Peyer's patch (tissue), 4 donors: ENCODE measurements around the gene CCDC85C.

Source experiments
- POLR2A ChIP-seq, 2 donors: fragments of 450-650 bp; IDR thresholded peaks; one replicate each; pipeline ENCODE4 v1.5.1; 2017; ENCODE audit warnings: antibody characterized with exemption in 2 of 2, mild to moderate bottlenecking in 2 of 2, moderate library complexity in 2 of 2
- TF ChIP-seq, protein P1 (sequence below), 6 experiments: fragments of 450-650 bp in 4 of 6; fragments of 200-600 bp in 2 of 6; sonication (generic) in 1 of 6; IDR thresholded peaks; one replicate each; pipeline ENCODE4 v1.5.1; 2017 to 2019; ENCODE audit warnings: antibody characterized with exemption in 6 of 6, mild to moderate bottlenecking in 3 of 6, moderate library complexity in 1 of 6

GRCh38 chr14:99552021-99552553 lies 51.9 kb downstream of the CCDC85C start:
- TF ChIP-seq, protein P1, sequence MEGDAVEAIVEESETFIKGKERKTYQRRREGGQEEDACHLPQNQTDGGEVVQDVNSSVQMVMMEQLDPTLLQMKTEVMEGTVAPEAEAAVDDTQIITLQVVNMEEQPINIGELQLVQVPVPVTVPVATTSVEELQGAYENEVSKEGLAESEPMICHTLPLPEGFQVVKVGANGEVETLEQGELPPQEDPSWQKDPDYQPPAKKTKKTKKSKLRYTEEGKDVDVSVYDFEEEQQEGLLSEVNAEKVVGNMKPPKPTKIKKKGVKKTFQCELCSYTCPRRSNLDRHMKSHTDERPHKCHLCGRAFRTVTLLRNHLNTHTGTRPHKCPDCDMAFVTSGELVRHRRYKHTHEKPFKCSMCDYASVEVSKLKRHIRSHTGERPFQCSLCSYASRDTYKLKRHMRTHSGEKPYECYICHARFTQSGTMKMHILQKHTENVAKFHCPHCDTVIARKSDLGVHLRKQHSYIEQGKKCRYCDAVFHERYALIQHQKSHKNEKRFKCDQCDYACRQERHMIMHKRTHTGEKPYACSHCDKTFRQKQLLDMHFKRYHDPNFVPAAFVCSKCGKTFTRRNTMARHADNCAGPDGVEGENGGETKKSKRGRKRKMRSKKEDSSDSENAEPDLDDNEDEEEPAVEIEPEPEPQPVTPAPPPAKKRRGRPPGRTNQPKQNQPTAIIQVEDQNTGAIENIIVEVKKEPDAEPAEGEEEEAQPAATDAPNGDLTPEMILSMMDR (IDR thresholded peaks at IDR 0.05): no peak
- TF ChIP-seq POLR2A (IDR thresholded peaks at IDR 0.05): no peak
